ENCODE measurements around the gene ORM2. TPM values are rescaled to one million over a fixed set of nuclear protein-coding genes. Genes with fewer than 3 reads are reported as not detected.
A peak's percentile ranks its signal among the peaks of the same experiment; 100 is the strongest.
"Not testable (repeated sequence)": the region's sequence is repeated elsewhere in the genome, so short reads cannot be mapped to it uniquely, and the experiment has no call there.

The ORM2 gene
- total and polyA plus RNA-seq, 2 of the 13 experiments (the other 11 are each of a cell fraction or from before 2014, with no cell fraction given): 565 to 824 TPM

GRCh38 chr9:114328937-114329624 is 588 bp upstream of the ORM2 start (continued):
- TF ChIP-seq TARDBP (CRISPR knock-in tag; IDR thresholded peaks at IDR 0.05) (0 out of 2 replicates have a peak, but pooled peaks have one; percentile 35), PHF8 (CRISPR knock-in tag; IDR thresholded peaks at IDR 0.05) (peak; percentile 25; the same call in 1 of the 2 replicates), KDM6A (CRISPR knock-in tag; IDR thresholded peaks at IDR 0.05; ENCODE audit: low read depth) (peak; percentile 85), RXRB (CRISPR knock-in tag; IDR thresholded peaks at IDR 0.05; ENCODE audit: borderline replicate concordance) (peak; percentile 71), EP300 (IDR thresholded peaks at IDR 0.05; ENCODE audit: low read depth in 2 of 2, low read length in 2 of 2) (peak in 1 of 2 experiments; percentile 56; a peak in 1 of 4 replicates)
- not testable (repeated sequence) for TF ChIP-seq EP300 (CRISPR knock-in tag; IDR thresholded peaks at IDR 0.05; ENCODE audit: borderline replicate concordance)

- FAIRE-seq (no peak), ATAC-seq (no peak), DNase-seq (ENCODE audit: low spot score) (no peak)
- Histone ChIP-seq H3K36me3 (replicated peaks in 1 of 2; ENCODE audit: control insufficient read depth in 1 of 2, insufficient read depth in 2 of 2, low read length in 2 of 2) (peaks cover 0 to 7% of the 10 kb centered on the region in 2 experiments; a peak in 2 of 5 replicates), H3K4me2 (ENCODE audit: low read depth, low read length) (peak overlapping the region; percentile 88), H3K27ac (ENCODE audit: extremely low read length, insufficient read depth, low read length) (peak overlapping the region; percentile 75), H2AFZ (ENCODE audit: low read length) (no peak overlapping the region), H3K9me3 (ENCODE audit: low read length) (no peaks in the 10 kb centered on the region), H4K20me1 (ENCODE audit: insufficient read depth, low read length) (no peaks in the 10 kb centered on the region), H3K27me3 (ENCODE audit: control insufficient read depth in 1 of 2, insufficient read depth in 2 of 2, low read length in 2 of 2) (no peaks in the 10 kb centered on the region), H3K79me2 (ENCODE audit: insufficient read depth, low read length) (peaks cover 10% of the 10 kb centered on the region), H3K9ac (ENCODE audit: insufficient read depth, low read depth, low read length) (peak overlapping the region; percentile 73), H3K4me3 (replicated peaks in 1 of 3; ENCODE audit: insufficient read depth in 1 of 3, low read depth in 2 of 3, low read length in 3 of 3) (peak overlapping the region; percentile 49 to 72 (median 67); a peak in 5 of 6 replicates), H3K4me1 (ENCODE audit: insufficient read depth, low read length) (peaks cover 52% of the 10 kb centered on the region)
- peak; percentile 68; the same call in 1 of the 2 replicates for TF ChIP-seq ZNF768 (CRISPR knock-in tag; IDR thresholded peaks at IDR 0.05)
- no peak for TF ChIP-seq ZMYM4 (CRISPR knock-in tag; IDR thresholded peaks at IDR 0.05)
- 0 out of 2 replicates have a peak, but pooled peaks have one; percentile 26 for TF ChIP-seq ZMYM3 (CRISPR knock-in tag; IDR thresholded peaks at IDR 0.05)
- ChIA-PET CTCF (ENCODE audit: low intra/inter-chr PET ratio, low total read pairs) (no interaction called here), POLR2A (no interaction called here)
- in situ Hi-C loops (cut with HindIII; ENCODE audit: extremely low pct_ligation_motif_present, low pct_unique_long_range_greater_than_20kb): no loop called here
- WGBS (ENCODE audit: low lambda C conversion rate): 7% methylated on average over 10 of the region's 10 CpGs
- BruUV-seq (replicated peaks): TSS peak; percentile 54
- intact Hi-C loops (cut with micrococcal nuclease; ENCODE audit: unreplicated experiment): no loop called here
These were observed 967 bp downstream of the ORM2 start for GRCh38 chr9:114330636-114331035.

All from HepG2 (cell line).